A549 (cell line): Measurements from ENCODE around the gene SHISA8. TPM values are rescaled to one million over a fixed set of nuclear protein-coding genes. Genes with fewer than 3 reads are reported as not detected.

ENCODE experiments used
- ATAC-seq, 2 experiments: fragments of 200-7000 bp in 1 of 2; fragments of >200 bp in 1 of 2; cut with Nextera tagmentation in 1 of 2; cut with Tn5 transposase in 1 of 2; 3 replicates each; pipeline versions ENCODE4 v1.8.0 to v1.9.1; 2018 to 2020; ENCODE audit warnings: mild to moderate bottlenecking in 1 of 2, moderate library complexity in 1 of 2
- CTCF ChIA-PET: fragments of 300-600 bp; sonication (Branson Sonifier 250); formaldehyde crosslinking; extraction: SDS; loops from one replicate; lab custom pipeline; 2021; ENCODE audit warnings: antibody characterized with exemption, inconsistent platforms; lab: Yijun Ruan, JAX
- POLR2A ChIA-PET: fragments of 350-600 bp; formaldehyde crosslinking; extraction: SDS; loops from one replicate; lab custom pipeline; 2021; ENCODE audit warnings: antibody characterized with exemption, inconsistent platforms; lab: Yijun Ruan, JAX
- DNase-seq, 2 experiments: peaks; one replicate each; pipeline versions ENCODE4 v3.0.0 to v3.0.0-alpha.2; 2011 to 2016; ENCODE audit warnings: low read depth in 1 of 2, low spot score in 1 of 2
- FAIRE-seq: peaks from 2 replicates; lab custom pipeline; 2011; peaks lifted over from hg19 to GRCh38; lab: Jason Lieb, UNC
- H3K27ac ChIP-seq, 2 experiments: fragments of >200 bp; sonication (Bioruptor Twin); formaldehyde crosslinking; 3 replicates each; pipeline ENCODE4 v1.5.1; 2016 to 2017
- H3K4me1 ChIP-seq: fragments of >200 bp; sonication (Bioruptor Twin); formaldehyde crosslinking; 3 replicates; pipeline ENCODE4 v1.6.1; 2016
- H3K4me2 ChIP-seq: fragments of >200 bp; sonication (Bioruptor Twin); formaldehyde crosslinking; 3 replicates; pipeline ENCODE4 v1.6.1; 2016
- H3K4me3 ChIP-seq: fragments of >200 bp; sonication (Bioruptor Twin); formaldehyde crosslinking; 3 replicates; pipeline ENCODE4 v1.5.1; 2016
- H3K9me3 ChIP-seq: fragments of >200 bp; sonication (Bioruptor Twin); formaldehyde crosslinking; 3 replicates; pipeline ENCODE4 v1.6.1; 2016
- ATOH8 ChIP-seq: fragments of 250-450 bp; sonication (Bioruptor Pico); IDR thresholded peaks from 2 replicates; pipeline ENCODE4 v1.5.0; 2020; ENCODE audit warnings: low read depth, mild to moderate bottlenecking, moderate library complexity
- CBX2 ChIP-seq: fragments of 200-600 bp; sonication (generic); IDR thresholded peaks from 2 replicates; pipeline ENCODE4 v1.6.1; 2016; ENCODE audit warnings: low read depth, mild to moderate bottlenecking, borderline replicate concordance
- CHD4 ChIP-seq: fragments of 200-600 bp; sonication (generic); IDR thresholded peaks from 2 replicates; pipeline ENCODE4 v1.6.1; 2016; ENCODE audit warnings: antibody characterized with exemption, mild to moderate bottlenecking, borderline replicate concordance
- E2F6 ChIP-seq: IDR thresholded peaks from 2 replicates; pipeline ENCODE4 v1.6.1; 2012; ENCODE audit warnings: low read depth, borderline replicate concordance
- ELK1 ChIP-seq: fragments of 150-350 bp; IDR thresholded peaks from 2 replicates; pipeline ENCODE4 v1.6.1; 2014; ENCODE audit warnings: low read depth, mild to moderate bottlenecking, low read length
- FOSB ChIP-seq: fragments of 250-450 bp; sonication (Bioruptor Pico); IDR thresholded peaks from 2 replicates; pipeline ENCODE4 v1.5.0; 2020; ENCODE audit warnings: mild to moderate bottlenecking, moderate library complexity
- FOSL2 ChIP-seq, 2 experiments: fragments of 450-650 bp in 1 of 2; fragments of >200 bp in 1 of 2; sonication (Bioruptor Twin) in 1 of 2; formaldehyde crosslinking; IDR thresholded peaks; 2 replicates each; pipeline versions ENCODE4 v1.5.0 to v1.6.1; 2016 to 2020; ENCODE audit warnings: mild to moderate bottlenecking in 1 of 2, moderate library complexity in 1 of 2
- FOXS1 ChIP-seq: fragments of 250-450 bp; sonication (Bioruptor Pico); IDR thresholded peaks from 2 replicates; pipeline ENCODE4 v1.5.0; 2020; ENCODE audit warnings: mild to moderate bottlenecking, moderate library complexity
- HES2 ChIP-seq: fragments of >200 bp; sonication (Bioruptor Twin); formaldehyde crosslinking; IDR thresholded peaks from 2 replicates; pipeline ENCODE4 v1.6.1; 2016
- HOXB13 ChIP-seq: fragments of 250-450 bp; sonication (Bioruptor Pico); IDR thresholded peaks from 2 replicates; pipeline ENCODE4 v1.5.0; 2020; ENCODE audit warnings: low read depth, mild to moderate bottlenecking, moderate library complexity
- HOXB5 ChIP-seq: fragments of 250-450 bp; sonication (Bioruptor Pico); IDR thresholded peaks from 2 replicates; pipeline ENCODE4 v1.5.0; 2020; ENCODE audit warnings: mild to moderate bottlenecking, moderate library complexity
- NFE2L2 ChIP-seq: fragments of 150-350 bp; conservative IDR thresholded peaks from 2 replicates; pipeline ENCODE4 v1.6.1; 2014; ENCODE audit warnings: low read length
- NPAS2 ChIP-seq: fragments of 250-450 bp; sonication (Bioruptor Pico); IDR thresholded peaks from 2 replicates; pipeline ENCODE4 v1.8.0; 2022; ENCODE audit warnings: mild to moderate bottlenecking, moderate library complexity, borderline replicate concordance
- PBX3 ChIP-seq: IDR thresholded peaks from 2 replicates; pipeline ENCODE4 v1.6.1; 2012
- PHF8 ChIP-seq: fragments of 200-600 bp; sonication (generic); IDR thresholded peaks from 2 replicates; pipeline ENCODE4 v1.6.1; 2016; ENCODE audit warnings: low read depth, mild to moderate bottlenecking, antibody characterized with exemption, moderate library complexity, borderline replicate concordance
- RARB ChIP-seq: fragments of 250-450 bp; sonication (Bioruptor Pico); IDR thresholded peaks from 2 replicates; pipeline ENCODE4 v1.8.0; 2021; ENCODE audit warnings: mild to moderate bottlenecking, moderate library complexity
- RCOR1 ChIP-seq: fragments of 150-350 bp; IDR thresholded peaks from 2 replicates; pipeline ENCODE4 v1.6.1; 2014; ENCODE audit warnings: antibody characterized with exemption, low read length, low read depth
- RFX5 ChIP-seq: fragments of 450-650 bp; IDR thresholded peaks from 2 replicates; pipeline ENCODE4 v1.7.1; 2014; ENCODE audit warnings: antibody characterized with exemption, mild to moderate bottlenecking, moderate library complexity
- RNF2 ChIP-seq: fragments of 200-600 bp; sonication (generic); IDR thresholded peaks from 2 replicates; pipeline ENCODE4 v1.6.1; 2016; ENCODE audit warnings: low read depth, mild to moderate bottlenecking, antibody characterized with exemption, moderate library complexity, borderline replicate concordance
- SREBF2 ChIP-seq: fragments of 450-650 bp; IDR thresholded peaks from 2 replicates; pipeline ENCODE4 v1.6.1; 2014; ENCODE audit warnings: mild to moderate bottlenecking, moderate library complexity
- TFCP2L1 ChIP-seq: fragments of 250-450 bp; sonication (Bioruptor Pico); IDR thresholded peaks from 2 replicates; pipeline ENCODE4 v1.5.0; 2021; ENCODE audit warnings: mild to moderate bottlenecking
- ZFP36 ChIP-seq: fragments of 450-650 bp; IDR thresholded peaks from 2 replicates; pipeline ENCODE4 v1.6.1; 2014; ENCODE audit warnings: borderline replicate concordance; ENCODE audit not compliant: partially characterized antibody
- WGBS: methylation state at CpG from one replicate; pipeline ENCODE4 v1.1.6; 2017; ENCODE audit errors: missing lambda C conversion rate; 5-methylcytosine and 5-hydroxymethylcytosine counted together
- polyA plus RNA-seq, 4 experiments: library from polyadenylated mRNA; depleted of rRNA in 3 of 4; stranded (reverse); fragments of >200 nt; fragmentation: RNase III in 1 of 4; extraction: RNeasy Plus Mini Kit Qiagen cat#74134 plus additional on column Dnase treatment in 1 of 4; gene quantifications; 2 replicates in 3 of 4; 3 replicates in 1 of 4; pipeline ENCODE4 v1.2.3, GENCODE V29; 2011 to 2017

Gene SHISA8
- polyA plus RNA-seq, 2 of the 4 experiments (the other 2 are of a cell fraction): 0.15 TPM; not detected in 1

GRCh38 chr22:41874090-41874489 lies 40.8 kb downstream of the SHISA8 start:
- WGBS: 92% methylated on average over 2 of the region's 2 CpGs
- FAIRE-seq: no peak
- no peaks in the 10 kb centered on the region for H3K9me3 ChIP-seq
- ChIA-PET CTCF (interaction anchor here (0.8 to 1.1 kb wide), 2 partner anchors 52 to 166 kb away, joined by 3 read pairs; no protein-coding TSS in a partner anchor), POLR2A (no interaction called here)
- H3K4me1 ChIP-seq: no peaks in the 10 kb centered on the region
- TF ChIP-seq RARB (CRISPR knock-in tag) (no peak), ATOH8 (CRISPR knock-in tag) (no peak), HOXB13 (CRISPR knock-in tag) (no peak), FOSL2 (IDR thresholded peaks at IDR 0.05) (no peak), FOSL2 (CRISPR knock-in tag; IDR thresholded peaks at IDR 0.05) (no peak), PBX3 (no peak), HES2 (no peak), CHD4 (no peak), NFE2L2 (no peak)
- ATAC-seq: no peak
- DNase-seq: no peak
- no peak overlapping the region for H3K4me3 ChIP-seq
- no peak overlapping the region for H3K27ac ChIP-seq
- H3K4me2 ChIP-seq: no peak overlapping the region

GRCh38 chr22:41873391-41873790 lies 41.5 kb downstream of the SHISA8 start:
- no peaks in the 10 kb centered on the region for H3K4me1 ChIP-seq
- no peak for DNase-seq
- no peaks in the 10 kb centered on the region for H3K9me3 ChIP-seq
- no peak overlapping the region for H3K27ac ChIP-seq
- ChIA-PET POLR2A (no interaction called here), CTCF (interaction anchor here (0.7 to 2.1 kb wide), 2 partner anchors 176 to 325 kb away, joined by 4 to 8 read pairs; no protein-coding TSS in a partner anchor)
- ATAC-seq: no peak
- no peak overlapping the region for H3K4me2 ChIP-seq
- no peak overlapping the region for H3K4me3 ChIP-seq
- 76% methylated on average over 5 of the region's 5 CpGs for WGBS
- no peak for FAIRE-seq
- TF ChIP-seq E2F6: no peak
- no peak for TF ChIP-seq FOSB (CRISPR knock-in tag)
- TF ChIP-seq RNF2: no peak
- no peak for TF ChIP-seq CBX2
- no peak for TF ChIP-seq HOXB13 (CRISPR knock-in tag)
- TF ChIP-seq FOXS1: no peak
- no peak for TF ChIP-seq PHF8
- no peak for TF ChIP-seq TFCP2L1 (CRISPR knock-in tag)
- no peak for TF ChIP-seq ATOH8 (CRISPR knock-in tag)
- no peak for TF ChIP-seq NPAS2
- no peak for TF ChIP-seq SREBF2
- no peak for TF ChIP-seq HOXB5 (CRISPR knock-in tag)
- TF ChIP-seq RCOR1: no peak
- TF ChIP-seq RFX5: no peak
- TF ChIP-seq RARB (CRISPR knock-in tag): no peak
- TF ChIP-seq NFE2L2: no peak
- TF ChIP-seq ELK1: no peak
- TF ChIP-seq ZFP36: no peak
- TF ChIP-seq, all 56 proteins: peak for 0
